Measurements from ENCODE around the gene GRK5.

The GRK5 gene

DNA sequence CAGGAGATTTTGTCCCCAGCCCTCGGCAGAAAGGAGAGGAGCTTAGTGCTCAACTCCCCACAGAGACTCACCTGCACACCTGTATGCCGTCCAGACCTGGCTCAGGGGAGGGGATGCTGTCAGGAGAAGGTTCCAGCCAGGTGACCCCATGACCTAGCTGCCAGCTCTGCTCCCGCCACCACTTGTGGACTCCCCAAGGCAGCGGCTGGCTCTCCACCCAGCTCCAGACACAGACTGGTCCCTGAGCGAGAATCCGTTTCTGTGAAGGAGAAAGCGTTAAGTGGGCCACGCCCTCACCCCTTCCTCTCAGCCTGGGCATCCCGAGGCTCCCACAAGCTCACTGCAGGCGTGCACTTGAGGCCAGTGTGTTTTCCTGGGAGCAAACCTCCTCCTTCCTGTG is 258.7 kb downstream of the GRK5 start:
- peaks cover 25% of the 10 kb centered on the region for H3K27me3 ChIP-seq (replicated peaks; ENCODE audit: control insufficient read depth, insufficient read depth, low read length)
- no peaks in the 10 kb centered on the region for H3K36me3 ChIP-seq (ENCODE audit: control insufficient read depth, insufficient read depth, low read length, severe bottlenecking)
- H3K9me3 ChIP-seq (ENCODE audit: control insufficient read depth, low read length): peaks cover 7% of the 10 kb centered on the region
- H3K9ac ChIP-seq (ENCODE audit: low read length): no peak overlapping the region
- no peaks in the 10 kb centered on the region for H3K4me1 ChIP-seq (ENCODE audit: control insufficient read depth, insufficient read depth, low read length)
- H3K4me3 ChIP-seq (ENCODE audit: low read length): no peak overlapping the region
- DNase-seq (ENCODE audit: low read depth): no peak

- no peak for DNase-seq (ENCODE audit: low read depth)
- Histone ChIP-seq H3K4me3 (ENCODE audit: low read length) (no peak overlapping the region), H3K9me3 (ENCODE audit: control insufficient read depth, low read length) (peaks cover 7% of the 10 kb centered on the region), H3K27me3 (replicated peaks; ENCODE audit: control insufficient read depth, insufficient read depth, low read length) (peaks cover 25% of the 10 kb centered on the region), H3K9ac (ENCODE audit: low read length) (no peak overlapping the region), H3K36me3 (ENCODE audit: control insufficient read depth, insufficient read depth, low read length, severe bottlenecking) (no peaks in the 10 kb centered on the region), H3K4me1 (ENCODE audit: control insufficient read depth, insufficient read depth, low read length) (no peaks in the 10 kb centered on the region)
Observed at GRCh38 chr10:119466655-119467054, 259.3 kb downstream of the GRK5 start.

GRCh38 chr10:119468542-119469324 is 261.4 kb downstream of the GRK5 start:
- DNase-seq (ENCODE audit: low read depth): no peak
- Histone ChIP-seq H3K36me3 (ENCODE audit: control insufficient read depth, insufficient read depth, low read length, severe bottlenecking) (no peaks in the 10 kb centered on the region), H3K4me1 (ENCODE audit: control insufficient read depth, insufficient read depth, low read length) (no peaks in the 10 kb centered on the region), H3K4me3 (ENCODE audit: low read length) (no peak overlapping the region), H3K27me3 (replicated peaks; ENCODE audit: control insufficient read depth, insufficient read depth, low read length) (peaks cover 38% of the 10 kb centered on the region), H3K9ac (ENCODE audit: low read length) (no peak overlapping the region), H3K9me3 (ENCODE audit: control insufficient read depth, low read length) (no peaks in the 10 kb centered on the region)

GRCh38 chr10:119469325-119469707 is 261.9 kb downstream of the GRK5 start:
- peaks cover 43% of the 10 kb centered on the region for H3K27me3 ChIP-seq (replicated peaks; ENCODE audit: control insufficient read depth, insufficient read depth, low read length)
- peaks cover 2% of the 10 kb centered on the region for H3K9me3 ChIP-seq (ENCODE audit: control insufficient read depth, low read length)
- H3K4me1 ChIP-seq (ENCODE audit: control insufficient read depth, insufficient read depth, low read length): no peaks in the 10 kb centered on the region
- DNase-seq (ENCODE audit: low read depth): no peak
- no peak overlapping the region for H3K9ac ChIP-seq (ENCODE audit: low read length)
- no peaks in the 10 kb centered on the region for H3K36me3 ChIP-seq (ENCODE audit: control insufficient read depth, insufficient read depth, low read length, severe bottlenecking)
- no peak overlapping the region for H3K4me3 ChIP-seq (ENCODE audit: low read length)

DNA sequence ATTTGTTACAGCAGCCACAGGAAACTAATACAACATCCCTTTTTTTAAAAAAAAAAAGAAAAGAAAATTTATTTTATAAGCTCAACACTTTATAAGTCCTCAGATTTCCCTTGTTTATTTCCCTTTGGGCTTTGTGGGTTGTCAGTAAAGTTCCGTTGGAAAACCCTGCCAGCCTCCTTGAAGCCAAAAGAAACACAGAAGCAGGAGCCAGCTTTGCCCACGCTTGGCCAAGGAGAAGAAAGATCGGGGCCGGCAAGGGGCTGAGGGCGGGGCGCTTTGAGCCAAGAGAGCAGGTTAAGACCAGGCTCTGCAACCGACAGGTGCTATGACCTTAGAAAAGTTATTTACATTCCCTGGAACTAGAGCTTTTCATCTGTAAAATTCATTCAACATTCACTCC is 262.5 kb downstream of the GRK5 start:
- no peak overlapping the region for H3K9ac ChIP-seq (ENCODE audit: low read length)
- peaks cover 2% of the 10 kb centered on the region for H3K9me3 ChIP-seq (ENCODE audit: control insufficient read depth, low read length)
- H3K4me1 ChIP-seq (ENCODE audit: control insufficient read depth, insufficient read depth, low read length): no peaks in the 10 kb centered on the region
- DNase-seq (ENCODE audit: low read depth): no peak
- H3K36me3 ChIP-seq (ENCODE audit: control insufficient read depth, insufficient read depth, low read length, severe bottlenecking): no peaks in the 10 kb centered on the region
- peaks cover 49% of the 10 kb centered on the region for H3K27me3 ChIP-seq (replicated peaks; ENCODE audit: control insufficient read depth, insufficient read depth, low read length)
- H3K4me3 ChIP-seq (ENCODE audit: low read length): no peak overlapping the region

DNA sequence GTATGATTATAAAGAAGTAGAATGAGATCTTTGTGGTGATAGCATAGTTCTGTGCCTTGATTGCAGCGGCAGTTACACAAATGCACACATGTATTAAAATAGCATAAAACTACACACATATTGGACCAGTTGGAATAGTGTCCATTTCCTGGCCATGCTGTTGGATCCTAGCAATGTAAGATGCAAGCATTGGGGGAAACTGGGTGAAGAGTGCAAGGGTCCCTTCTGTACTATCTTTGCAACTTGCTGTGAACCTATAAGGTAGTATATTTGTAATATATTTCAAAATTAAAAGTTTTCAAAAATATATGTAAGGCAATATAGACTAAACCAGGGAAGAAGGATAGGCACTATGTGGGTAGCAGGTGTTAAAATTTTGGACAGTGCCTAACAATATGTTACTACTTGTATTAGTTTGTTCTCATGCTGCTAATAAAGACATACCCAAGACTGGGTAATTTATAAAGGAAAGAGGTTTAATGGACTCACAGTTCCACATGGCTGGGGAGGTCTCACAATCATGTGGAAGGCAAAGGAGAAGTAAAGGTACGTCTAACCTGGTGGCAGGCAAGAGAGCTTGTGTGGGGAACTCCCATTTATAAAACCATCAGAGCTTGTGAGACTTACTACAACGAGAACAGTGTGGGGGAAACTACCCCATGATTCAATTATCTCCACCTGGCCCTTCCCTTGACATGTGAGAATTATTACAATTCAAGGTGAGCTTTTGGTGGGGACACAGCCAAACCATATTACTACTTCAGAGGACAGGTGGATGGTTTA is 263.7 kb downstream of the GRK5 start:
- H3K36me3 ChIP-seq (ENCODE audit: control insufficient read depth, insufficient read depth, low read length, severe bottlenecking): no peaks in the 10 kb centered on the region
- no peak overlapping the region for H3K4me3 ChIP-seq (ENCODE audit: low read length)
- no peaks in the 10 kb centered on the region for H3K4me1 ChIP-seq (ENCODE audit: control insufficient read depth, insufficient read depth, low read length)
- H3K27me3 ChIP-seq (replicated peaks; ENCODE audit: control insufficient read depth, insufficient read depth, low read length): peaks cover 54% of the 10 kb centered on the region
- peaks cover 2% of the 10 kb centered on the region for H3K9me3 ChIP-seq (ENCODE audit: control insufficient read depth, low read length)
- H3K9ac ChIP-seq (ENCODE audit: low read length): no peak overlapping the region
- no peak for DNase-seq (ENCODE audit: low read depth)

DNA sequence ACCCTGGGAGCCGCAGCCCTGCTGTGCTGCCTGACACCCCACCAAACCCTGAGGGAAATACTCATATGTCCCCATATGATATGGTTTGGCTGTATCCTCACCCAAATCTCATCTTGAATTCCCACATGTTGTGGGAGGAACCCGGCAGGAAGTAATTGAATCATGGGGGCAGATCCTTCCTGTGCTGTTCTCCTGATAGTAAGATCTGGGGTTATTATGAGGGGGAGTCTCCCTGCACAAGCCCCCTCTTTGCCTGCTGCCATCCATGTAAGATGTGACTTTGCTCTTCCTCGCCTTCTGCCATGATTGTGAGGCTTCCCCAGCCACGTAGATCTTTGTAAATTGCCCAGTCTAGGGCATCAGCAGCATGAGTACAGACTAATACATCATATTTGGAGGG is 266.4 kb downstream of the GRK5 start:
- H3K9me3 ChIP-seq (ENCODE audit: control insufficient read depth, low read length): peaks cover 2% of the 10 kb centered on the region

GRCh38 chr10:119474606-119475005 is 267.2 kb downstream of the GRK5 start:
- Histone ChIP-seq H3K36me3 (ENCODE audit: control insufficient read depth, insufficient read depth, low read length, severe bottlenecking) (no peaks in the 10 kb centered on the region), H3K9me3 (ENCODE audit: control insufficient read depth, low read length) (peaks cover 2% of the 10 kb centered on the region), H3K27me3 (replicated peaks; ENCODE audit: control insufficient read depth, insufficient read depth, low read length) (peaks cover 69% of the 10 kb centered on the region)

More for the DNA sequence above, 266.4 kb downstream of the GRK5 start:
- Histone ChIP-seq H3K9ac (ENCODE audit: low read length) (no peak overlapping the region), H3K4me1 (ENCODE audit: control insufficient read depth, insufficient read depth, low read length) (no peaks in the 10 kb centered on the region), H3K4me3 (ENCODE audit: low read length) (no peak overlapping the region), H3K27me3 (replicated peaks; ENCODE audit: control insufficient read depth, insufficient read depth, low read length) (peaks cover 67% of the 10 kb centered on the region), H3K36me3 (ENCODE audit: control insufficient read depth, insufficient read depth, low read length, severe bottlenecking) (no peaks in the 10 kb centered on the region)
- DNase-seq (ENCODE audit: low read depth): no peak

GRCh38 chr10:119477444-119477843 is 270.1 kb downstream of the GRK5 start:
- no peak overlapping the region for H3K4me3 ChIP-seq (ENCODE audit: low read length)
- no peaks in the 10 kb centered on the region for H3K36me3 ChIP-seq (ENCODE audit: control insufficient read depth, insufficient read depth, low read length, severe bottlenecking)
- DNase-seq (ENCODE audit: low read depth): no peak
- H3K4me1 ChIP-seq (ENCODE audit: control insufficient read depth, insufficient read depth, low read length): no peaks in the 10 kb centered on the region
- H3K9ac ChIP-seq (ENCODE audit: low read length): no peak overlapping the region
- H3K9me3 ChIP-seq (ENCODE audit: control insufficient read depth, low read length): peaks cover 2% of the 10 kb centered on the region
- peaks cover 76% of the 10 kb centered on the region for H3K27me3 ChIP-seq (replicated peaks; ENCODE audit: control insufficient read depth, insufficient read depth, low read length)

More at GRCh38 chr10:119474606-119475005, 267.2 kb downstream of the GRK5 start:
- DNase-seq (ENCODE audit: low read depth): no peak
- Histone ChIP-seq H3K4me1 (ENCODE audit: control insufficient read depth, insufficient read depth, low read length) (no peaks in the 10 kb centered on the region), H3K4me3 (ENCODE audit: low read length) (no peak overlapping the region), H3K9ac (ENCODE audit: low read length) (no peak overlapping the region)

DNA sequence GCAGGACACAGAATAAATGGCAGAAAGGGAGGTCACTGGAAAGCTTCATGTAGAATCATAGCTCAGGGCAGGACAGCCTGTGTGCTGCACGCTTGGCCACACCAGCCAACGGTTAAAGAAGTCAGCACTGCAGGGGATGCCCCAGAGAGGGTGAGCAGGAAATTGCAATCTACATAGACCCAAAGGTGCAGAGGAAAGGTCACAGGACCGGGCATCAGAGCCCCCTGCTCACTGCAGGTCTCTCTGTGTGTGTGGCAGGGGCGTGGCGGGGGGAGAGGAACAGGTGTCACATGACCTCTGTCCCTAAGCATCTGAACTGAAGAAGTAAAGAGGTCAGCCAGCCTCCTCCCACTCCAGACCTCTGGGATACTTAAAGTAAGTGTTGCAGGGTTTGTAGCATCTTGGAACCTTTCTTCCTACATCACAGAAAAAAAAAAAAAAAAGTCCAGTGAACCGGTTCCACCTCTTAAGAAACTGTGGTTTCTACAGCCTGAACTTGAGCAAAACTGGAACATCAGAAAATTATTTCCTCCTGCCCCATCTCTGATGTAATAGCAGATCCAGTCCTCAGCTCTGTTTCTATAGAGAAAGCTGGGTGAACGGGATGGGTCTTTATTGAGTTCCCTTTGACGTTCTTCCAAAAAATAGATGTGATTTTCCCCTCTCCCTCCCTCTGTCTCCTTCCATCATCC is 270.9 kb downstream of the GRK5 start:
- Histone ChIP-seq H3K4me3 (ENCODE audit: low read length) (no peak overlapping the region), H3K9ac (ENCODE audit: low read length) (no peak overlapping the region), H3K4me1 (ENCODE audit: control insufficient read depth, insufficient read depth, low read length) (no peaks in the 10 kb centered on the region), H3K36me3 (ENCODE audit: control insufficient read depth, insufficient read depth, low read length, severe bottlenecking) (no peaks in the 10 kb centered on the region), H3K27me3 (replicated peaks; ENCODE audit: control insufficient read depth, insufficient read depth, low read length) (peaks cover 68% of the 10 kb centered on the region), H3K9me3 (ENCODE audit: control insufficient read depth, low read length) (peaks cover 2% of the 10 kb centered on the region)
- peak; percentile 54 for DNase-seq (ENCODE audit: low read depth)

- H3K9me3 ChIP-seq (ENCODE audit: control insufficient read depth, low read length): peaks cover 2% of the 10 kb centered on the region
- H3K36me3 ChIP-seq (ENCODE audit: control insufficient read depth, insufficient read depth, low read length, severe bottlenecking): no peaks in the 10 kb centered on the region
- no peak for DNase-seq (ENCODE audit: low read depth)
- peaks cover 62% of the 10 kb centered on the region for H3K27me3 ChIP-seq (replicated peaks; ENCODE audit: control insufficient read depth, insufficient read depth, low read length)
- H3K4me1 ChIP-seq (ENCODE audit: control insufficient read depth, insufficient read depth, low read length): no peaks in the 10 kb centered on the region
- no peak overlapping the region for H3K9ac ChIP-seq (ENCODE audit: low read length)
- no peak overlapping the region for H3K4me3 ChIP-seq (ENCODE audit: low read length)
Observed at GRCh38 chr10:119478811-119479341, 271.5 kb downstream of the GRK5 start.

All from adipocyte (in vitro differentiated cells).